GM21360 (cell line): Measurements from ENCODE around the gene MTF2.
"Not testable (repeated sequence)": the region's sequence is repeated elsewhere in the genome, so short reads cannot be mapped to it uniquely, and the experiment has no call there.

Experiments used
- ATAC-seq: cut with Tn5 transposase; IDR thresholded peaks from one replicate; pipeline ENCODE4 v1.9.1; 2021; ENCODE audit warnings: mild to moderate bottlenecking, moderate library complexity; ENCODE audit not compliant: unreplicated experiment

MTF2 gene

GRCh38 chr1:93078986-93079654 is at the start of gene MTF2:
TSS of gene MTF2 (plus strand) at chr1:93079283. CDS start at chr1:93079527, 244 bp downstream.
- peak; percentile 71 for ATAC-seq

- no peak for ATAC-seq
Measured at GRCh38 chr1:93029317-93029716, 49.8 kb upstream of the MTF2 start.

GRCh38 chr1:93030191-93030590 is 48.9 kb upstream of the MTF2 start:
- not testable (repeated sequence) for ATAC-seq

- no peak for ATAC-seq
Measured at GRCh38 chr1:93031711-93032110, 47.4 kb upstream of the MTF2 start.

GRCh38 chr1:93033029-93033428 is 46.1 kb upstream of the MTF2 start:
- no peak for ATAC-seq

- ATAC-seq: peak; percentile 63
Measured at GRCh38 chr1:93033785-93034184, 45.3 kb upstream of the MTF2 start.

GRCh38 chr1:93034397-93034796 is 44.7 kb upstream of the MTF2 start:
- ATAC-seq: no peak

- ATAC-seq: no peak
Measured at GRCh38 chr1:93036672-93037071, 42.4 kb upstream of the MTF2 start.

GRCh38 chr1:93042187-93043056 is 36.7 kb upstream of the MTF2 start:
- ATAC-seq: peak; percentile 60

GRCh38 chr1:93043057-93043557 is 36.0 kb upstream of the MTF2 start:
- ATAC-seq: no peak

- ATAC-seq: no peak
Measured at GRCh38 chr1:93047618-93048017, 31.5 kb upstream of the MTF2 start.

- no peak for ATAC-seq
Measured at GRCh38 chr1:93051961-93052360, 27.1 kb upstream of the MTF2 start.

- no peak for ATAC-seq
Measured at GRCh38 chr1:93056214-93056613, 22.9 kb upstream of the MTF2 start.

GRCh38 chr1:93056649-93057048 is 22.4 kb upstream of the MTF2 start:
- no peak for ATAC-seq

- ATAC-seq: peak; percentile 55
Measured at GRCh38 chr1:93061895-93062792, 16.9 kb upstream of the MTF2 start.

GRCh38 chr1:93076268-93076667 is 2.8 kb upstream of the MTF2 start:
- ATAC-seq: no peak

GRCh38 chr1:93078203-93078602 is 880 bp upstream of the MTF2 start:
- ATAC-seq: no peak

- no peak for ATAC-seq
Measured at GRCh38 chr1:93078638-93078985, 471 bp upstream of the MTF2 start.

- no peak for ATAC-seq
Measured at GRCh38 chr1:93079685-93080141, 630 bp downstream of the MTF2 start.

- ATAC-seq: peak; percentile 68
Measured at GRCh38 chr1:93080179-93080823, 1.2 kb downstream of the MTF2 start.
